ENCODE results near the gene KANSL3.

KANSL3 gene

DNA sequence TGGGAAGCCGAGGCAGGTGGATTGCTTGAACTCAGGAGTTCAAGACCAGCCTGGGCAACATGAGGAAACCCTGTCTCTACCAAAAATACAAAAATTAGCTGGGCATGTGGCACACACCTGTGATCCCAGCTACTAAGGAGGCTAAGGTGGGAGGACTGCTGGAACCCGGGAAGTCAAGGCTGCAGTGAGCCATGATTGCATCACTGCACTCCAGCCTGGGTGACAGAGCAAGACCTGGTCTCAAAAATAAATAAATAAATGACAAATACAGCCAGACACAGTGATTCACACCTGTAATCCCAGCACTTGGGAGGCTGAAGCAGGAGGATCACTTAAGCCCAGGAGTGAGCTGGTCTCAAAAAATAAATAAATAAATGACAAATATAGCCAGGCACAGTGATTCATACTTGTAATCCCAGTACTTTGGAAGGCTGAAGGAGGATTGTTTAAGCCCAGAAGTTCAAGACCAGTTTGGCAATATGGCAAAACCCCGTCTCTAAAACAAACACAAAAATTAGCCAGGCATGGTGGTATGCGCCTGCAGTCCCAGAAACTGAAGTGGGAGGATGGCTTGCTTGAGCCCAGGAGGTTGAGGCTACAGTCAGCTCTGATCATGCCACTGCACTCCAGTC, 6.2 kb downstream of the KANSL3 start:
- H3K27ac ChIP-seq: no peak overlapping the region
- TF ChIP-seq, protein P1, sequence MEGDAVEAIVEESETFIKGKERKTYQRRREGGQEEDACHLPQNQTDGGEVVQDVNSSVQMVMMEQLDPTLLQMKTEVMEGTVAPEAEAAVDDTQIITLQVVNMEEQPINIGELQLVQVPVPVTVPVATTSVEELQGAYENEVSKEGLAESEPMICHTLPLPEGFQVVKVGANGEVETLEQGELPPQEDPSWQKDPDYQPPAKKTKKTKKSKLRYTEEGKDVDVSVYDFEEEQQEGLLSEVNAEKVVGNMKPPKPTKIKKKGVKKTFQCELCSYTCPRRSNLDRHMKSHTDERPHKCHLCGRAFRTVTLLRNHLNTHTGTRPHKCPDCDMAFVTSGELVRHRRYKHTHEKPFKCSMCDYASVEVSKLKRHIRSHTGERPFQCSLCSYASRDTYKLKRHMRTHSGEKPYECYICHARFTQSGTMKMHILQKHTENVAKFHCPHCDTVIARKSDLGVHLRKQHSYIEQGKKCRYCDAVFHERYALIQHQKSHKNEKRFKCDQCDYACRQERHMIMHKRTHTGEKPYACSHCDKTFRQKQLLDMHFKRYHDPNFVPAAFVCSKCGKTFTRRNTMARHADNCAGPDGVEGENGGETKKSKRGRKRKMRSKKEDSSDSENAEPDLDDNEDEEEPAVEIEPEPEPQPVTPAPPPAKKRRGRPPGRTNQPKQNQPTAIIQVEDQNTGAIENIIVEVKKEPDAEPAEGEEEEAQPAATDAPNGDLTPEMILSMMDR (conservative IDR thresholded peaks at IDR 0.05): no peak

DNA sequence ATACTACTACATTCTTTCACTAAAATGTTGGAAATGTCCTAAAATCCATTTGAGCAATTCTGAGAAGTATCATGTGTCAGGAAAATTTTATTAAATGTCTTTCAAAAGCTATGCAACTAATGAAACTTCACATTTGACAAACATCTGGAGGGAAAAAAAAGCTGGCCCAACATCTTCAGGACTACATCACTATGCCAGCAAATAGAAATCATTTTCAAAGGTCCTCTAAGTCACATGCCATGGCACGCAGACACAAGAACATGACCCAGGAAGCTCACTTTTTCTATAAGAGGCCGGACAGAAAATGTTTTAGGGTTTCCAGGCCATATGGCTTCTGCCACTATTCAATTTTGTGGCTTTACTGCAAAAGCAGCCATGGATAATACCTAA, 11.6 kb downstream of the KANSL3 start:
- H3K27ac ChIP-seq: no peak overlapping the region
- TF ChIP-seq, protein P1 (conservative IDR thresholded peaks at IDR 0.05): no peak

DNA sequence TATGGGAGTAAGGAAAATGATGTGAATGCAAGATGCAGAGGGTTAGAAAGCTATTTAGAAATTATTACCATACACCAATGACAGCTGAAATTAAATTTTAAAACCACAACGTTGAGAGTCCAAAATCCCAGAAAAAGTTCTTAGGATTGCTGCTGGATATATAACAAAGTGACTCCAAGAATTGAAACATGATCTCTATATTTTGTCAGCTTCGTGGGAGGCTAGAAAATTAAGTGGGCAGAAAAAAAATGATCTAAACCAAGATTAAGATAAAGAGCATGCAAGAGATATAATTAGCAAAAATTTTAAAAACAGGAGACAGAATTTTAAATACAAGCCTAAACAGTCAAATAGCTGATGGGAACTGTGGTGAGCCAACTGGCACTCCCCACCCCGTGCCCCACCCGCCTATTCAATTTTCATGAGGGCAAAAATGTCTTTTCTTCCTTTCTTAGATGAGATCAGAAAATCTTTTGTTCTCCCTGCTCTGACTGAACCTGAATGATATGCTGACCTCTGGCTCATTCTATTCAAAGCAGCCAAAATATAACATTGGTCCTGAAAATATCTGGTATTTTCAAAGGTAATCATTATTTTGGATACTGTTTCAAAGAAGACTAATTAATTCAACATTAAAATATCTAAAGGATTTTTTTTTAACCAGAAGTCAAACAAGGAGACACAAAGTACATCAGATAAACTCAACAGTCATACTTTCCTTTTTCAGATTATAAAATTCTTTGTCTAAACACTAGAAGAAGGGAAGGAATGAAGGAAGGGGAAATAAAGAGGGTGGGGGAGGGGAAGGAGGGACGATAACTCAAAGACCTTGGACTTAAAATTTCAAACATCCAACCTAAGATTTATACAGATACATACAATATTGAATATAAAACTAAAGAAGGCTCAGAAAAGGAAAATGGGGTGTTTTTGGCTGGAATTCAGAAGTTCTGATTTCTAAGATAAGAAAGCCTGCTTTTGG, 12.2 kb downstream of the KANSL3 start:
- H3K27ac ChIP-seq: no peak overlapping the region
- TF ChIP-seq, protein P1 (conservative IDR thresholded peaks at IDR 0.05): no peak

DNA sequence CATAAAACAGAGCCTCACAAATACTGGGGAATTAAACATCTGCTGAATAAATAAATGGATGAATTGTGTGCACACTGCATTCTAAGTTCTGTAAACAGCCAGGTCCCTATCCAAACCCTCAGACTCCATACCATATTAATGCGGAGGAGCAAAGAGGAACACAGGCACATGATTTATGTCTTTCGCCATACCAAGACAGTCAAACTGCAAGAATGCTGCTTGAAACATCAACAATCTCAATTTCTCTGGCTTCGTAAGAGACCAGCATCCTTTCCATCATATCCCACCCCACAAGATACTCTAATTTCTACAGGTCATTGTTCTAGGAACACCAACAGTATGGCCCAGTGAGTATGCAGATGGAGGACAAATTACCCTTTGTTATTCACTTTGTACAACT, 15.0 kb downstream of the KANSL3 start:
- TF ChIP-seq, protein P1 (conservative IDR thresholded peaks at IDR 0.05): no peak
- H3K27ac ChIP-seq: no peak overlapping the region

DNA sequence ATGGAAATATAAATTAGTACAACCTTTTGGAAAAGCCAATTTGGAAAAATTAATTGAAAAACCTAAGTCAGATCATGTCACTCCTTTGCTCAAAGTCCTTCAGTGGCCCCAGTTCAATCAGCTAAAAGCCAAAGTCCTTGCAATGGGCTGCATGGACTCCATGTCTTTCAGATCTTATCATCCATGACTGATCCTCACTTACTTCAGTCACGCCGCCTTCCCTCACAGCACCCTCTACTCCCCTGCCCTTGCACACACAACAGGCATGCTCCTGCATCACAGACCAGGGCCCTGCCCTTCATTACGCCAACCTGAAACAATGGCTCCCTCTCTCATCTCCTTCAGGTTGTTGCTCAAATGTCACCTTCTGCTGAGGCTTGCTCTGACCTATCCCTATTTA, 15.6 kb downstream of the KANSL3 start:
- TF ChIP-seq, protein P1 (conservative IDR thresholded peaks at IDR 0.05): no peak
- no peak overlapping the region for H3K27ac ChIP-seq

DNA sequence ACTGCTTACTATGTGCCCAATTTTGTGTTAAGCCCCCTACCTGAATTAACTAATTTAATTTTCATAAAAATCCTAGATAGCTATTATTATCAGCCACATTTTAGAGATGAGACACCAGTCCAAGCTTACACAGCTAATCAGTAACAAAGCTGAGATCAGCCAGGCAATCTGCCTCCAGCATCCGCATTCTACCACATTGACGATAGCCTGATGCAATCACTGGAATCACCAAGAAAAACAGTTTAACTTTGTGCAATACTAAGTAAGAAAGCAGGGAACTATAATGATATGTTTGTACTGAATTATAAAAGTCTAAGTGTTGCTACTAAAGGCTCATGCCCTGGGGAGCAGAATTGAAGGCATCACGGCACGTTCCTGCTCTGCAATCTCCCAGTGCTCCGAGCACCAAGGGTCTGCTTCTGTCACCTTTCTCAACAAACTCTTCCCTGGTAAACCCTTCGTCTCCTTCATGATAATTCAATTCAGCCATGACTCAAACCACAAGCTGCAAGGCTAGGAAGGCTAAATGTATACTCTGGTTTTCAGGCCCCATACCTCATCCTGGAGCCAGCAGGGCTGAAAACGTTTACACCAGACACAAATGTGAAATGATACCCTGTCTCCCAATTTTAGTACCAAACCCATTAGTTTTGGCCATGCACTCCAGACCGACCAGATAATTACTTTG, 19.4 kb downstream of the KANSL3 start:
- TF ChIP-seq, protein P1 (conservative IDR thresholded peaks at IDR 0.05): no peak
- H3K27ac ChIP-seq: no peak overlapping the region

DNA sequence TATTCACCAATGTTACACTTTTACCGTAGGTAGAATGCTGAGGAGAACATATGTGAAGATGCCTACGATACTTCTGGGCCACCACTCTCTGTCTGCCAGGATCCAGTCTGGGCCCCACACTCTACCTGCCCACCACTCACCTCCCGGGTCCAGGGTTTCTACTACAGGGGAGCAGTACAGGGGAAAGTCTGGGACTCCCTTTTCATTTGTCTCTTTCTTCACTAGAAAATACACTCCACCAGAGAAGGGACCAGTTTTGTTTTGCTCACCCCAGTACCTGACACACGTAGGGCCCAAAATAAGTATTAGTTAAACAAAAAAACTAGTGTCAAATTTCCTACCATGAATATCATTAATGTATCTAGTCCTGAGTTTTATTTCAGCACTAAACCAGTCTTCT, 21.1 kb downstream of the KANSL3 start:
- TF ChIP-seq, protein P1 (conservative IDR thresholded peaks at IDR 0.05): no peak
- H3K27ac ChIP-seq: no peak overlapping the region
